Astrocyte (in vitro differentiated cells and primary cell): ENCODE results near the gene CTNNA3. TPM values are rescaled to one million over a fixed set of nuclear protein-coding genes. Genes with fewer than 3 reads are reported as not detected.

Experiments used
- DNase-seq: peaks from one replicate; pipeline ENCODE4 v3.0.0-alpha.2; 2010; ENCODE audit warnings: low read depth
- FAIRE-seq: peaks from 2 replicates; lab custom pipeline; 2011; peaks lifted over from hg19 to GRCh38; lab: Jason Lieb, UNC
- H2AFZ ChIP-seq: 2 replicates; pipeline ENCODE4 v1.6.0; 2012; ENCODE audit warnings: low read depth, low read length, inconsistent platforms
- H3K27ac ChIP-seq: 2 replicates; pipeline ENCODE4 v1.5.1; 2011; ENCODE audit warnings: low read depth, low read length, inconsistent platforms
- H3K27me3 ChIP-seq: 2 replicates; pipeline ENCODE4 v1.6.0; 2011; ENCODE audit warnings: low read length, inconsistent platforms; ENCODE audit not compliant: insufficient read depth
- H3K36me3 ChIP-seq: 2 replicates; pipeline ENCODE4 v1.5.1; 2011; ENCODE audit warnings: low read length, inconsistent platforms; ENCODE audit not compliant: insufficient read depth
- H3K4me1 ChIP-seq: 2 replicates; pipeline ENCODE4 v1.5.1; 2011; ENCODE audit warnings: low read length, inconsistent platforms; ENCODE audit not compliant: insufficient read depth
- H3K4me2 ChIP-seq: 2 replicates; pipeline ENCODE4 v1.6.0; 2012; ENCODE audit warnings: low read length, inconsistent platforms
- H3K4me3 ChIP-seq: 2 replicates; pipeline ENCODE4 v1.5.1; 2011; ENCODE audit warnings: low read depth, mild to moderate bottlenecking, low read length, inconsistent platforms; ENCODE audit not compliant: insufficient read depth
- H3K79me2 ChIP-seq: 2 replicates; pipeline ENCODE4 v1.6.0; 2012; ENCODE audit warnings: mild to moderate bottlenecking, low read length, inconsistent platforms; ENCODE audit not compliant: insufficient read depth
- H3K9ac ChIP-seq: 2 replicates; pipeline ENCODE4 v1.6.0; 2012; ENCODE audit warnings: mild to moderate bottlenecking, low read length, inconsistent platforms
- H3K9me3 ChIP-seq: 2 replicates; pipeline ENCODE4 v1.5.1; 2012; ENCODE audit warnings: low read depth, mild to moderate bottlenecking, low read length, inconsistent platforms; ENCODE audit not compliant: insufficient read depth
- H4K20me1 ChIP-seq: 2 replicates; pipeline ENCODE4 v1.6.0; 2012; ENCODE audit warnings: low read length, inconsistent platforms; ENCODE audit not compliant: insufficient read depth
- H3K27ac Mint-ChIP-seq: one replicate; pipeline ENCODE4 v1.8.0; 2021; ENCODE audit warnings: mild to moderate bottlenecking, mixed read lengths; ENCODE audit not compliant: unreplicated experiment
- H3K27me3 Mint-ChIP-seq: one replicate; pipeline ENCODE4 v1.8.0; 2021; ENCODE audit warnings: low read depth, mixed read lengths; ENCODE audit not compliant: unreplicated experiment
- H3K36me3 Mint-ChIP-seq: one replicate; pipeline ENCODE4 v1.8.0; 2021; ENCODE audit warnings: low read depth, mixed read lengths; ENCODE audit not compliant: unreplicated experiment
- H3K4me1 Mint-ChIP-seq: one replicate; pipeline ENCODE4 v1.8.0; 2021; ENCODE audit warnings: low read depth, mixed read lengths; ENCODE audit not compliant: unreplicated experiment
- H3K4me3 Mint-ChIP-seq: one replicate; pipeline ENCODE4 v1.8.0; 2021; ENCODE audit warnings: mild to moderate bottlenecking, moderate library complexity, mixed read lengths; ENCODE audit not compliant: unreplicated experiment
- H3K9me3 Mint-ChIP-seq: one replicate; pipeline ENCODE4 v1.8.0; 2021; ENCODE audit warnings: mild to moderate bottlenecking, mixed read lengths; ENCODE audit not compliant: unreplicated experiment
- CTCF ChIP-seq: IDR thresholded peaks from 2 replicates; pipeline ENCODE4 v1.5.1; 2011; ENCODE audit warnings: low read depth, mild to moderate bottlenecking, inconsistent platforms, low read length, moderate library complexity; ENCODE audit not compliant: insufficient read depth
- EZH2 ChIP-seq: IDR thresholded peaks from 2 replicates; pipeline ENCODE4 v1.6.1; 2012; ENCODE audit warnings: mild to moderate bottlenecking, low read length, inconsistent platforms; ENCODE audit not compliant: insufficient read depth
- total RNA-seq: library from RNA; stranded (reverse); gene quantifications from 2 replicates; pipeline ENCODE4 v1.2.1, GENCODE V29; 2021

CTNNA3 gene
- total RNA-seq, 1 donor from 2014 or later = 0.73 TPM

- DNase-seq (no peak), FAIRE-seq (no peak)
- no peak overlapping the region for H3K4me3 Mint-ChIP-seq
- no peak overlapping the region for H3K27ac Mint-ChIP-seq
- H3K36me3 Mint-ChIP-seq = no peaks in the 10 kb centered on the region
- no peak overlapping the region for H3K4me3 ChIP-seq
- no peaks in the 10 kb centered on the region for H3K4me1 ChIP-seq
- H3K9me3 Mint-ChIP-seq = no peaks in the 10 kb centered on the region
- no peaks in the 10 kb centered on the region for H3K27me3 ChIP-seq
- no peaks in the 10 kb centered on the region for H3K79me2 ChIP-seq
- H3K27me3 Mint-ChIP-seq = no peaks in the 10 kb centered on the region
- H3K4me1 Mint-ChIP-seq = peaks cover 2% of the 10 kb centered on the region
- H3K4me2 ChIP-seq = no peak overlapping the region
- H3K36me3 ChIP-seq = no peaks in the 10 kb centered on the region
- no peak overlapping the region for H3K9ac ChIP-seq
- no peaks in the 10 kb centered on the region for H4K20me1 ChIP-seq
- no peak overlapping the region for H3K27ac ChIP-seq
- TF ChIP-seq EZH2 (no peak), CTCF (no peak)
- H3K9me3 ChIP-seq = no peaks in the 10 kb centered on the region
- H2AFZ ChIP-seq = no peak overlapping the region
These were observed 1160.6 kb downstream of the CTNNA3 start for GRCh38 chr10:66535439-66535838.

GRCh38 chr10:66534866-66535265 is 1161.1 kb downstream of the CTNNA3 start:
- DNase-seq = no peak
- no peak overlapping the region for H3K9ac ChIP-seq
- no peak overlapping the region for H2AFZ ChIP-seq
- H4K20me1 ChIP-seq = no peaks in the 10 kb centered on the region
- Mint-ChIP-seq H3K27me3 (no peaks in the 10 kb centered on the region), H3K36me3 (no peaks in the 10 kb centered on the region), H3K4me3 (no peak overlapping the region), H3K4me1 (peaks cover 2% of the 10 kb centered on the region), H3K27ac (no peak overlapping the region), H3K9me3 (no peaks in the 10 kb centered on the region)
- no peak overlapping the region for H3K27ac ChIP-seq
- H3K27me3 ChIP-seq = no peaks in the 10 kb centered on the region
- H3K4me1 ChIP-seq = no peaks in the 10 kb centered on the region
- H3K9me3 ChIP-seq = no peaks in the 10 kb centered on the region
- H3K4me2 ChIP-seq = no peak overlapping the region
- no peak for TF ChIP-seq CTCF
- TF ChIP-seq EZH2 = no peak
- no peak overlapping the region for H3K4me3 ChIP-seq
- H3K79me2 ChIP-seq = no peaks in the 10 kb centered on the region
- H3K36me3 ChIP-seq = no peaks in the 10 kb centered on the region
- no peak for FAIRE-seq

GRCh38 chr10:66521506-66521905 is 1174.5 kb downstream of the CTNNA3 start:
- H4K20me1 ChIP-seq = no peaks in the 10 kb centered on the region
- no peaks in the 10 kb centered on the region for H3K27me3 Mint-ChIP-seq
- TF ChIP-seq CTCF = no peak
- no peak for TF ChIP-seq EZH2
- H3K36me3 Mint-ChIP-seq = no peaks in the 10 kb centered on the region
- H3K4me1 ChIP-seq = no peaks in the 10 kb centered on the region
- no peak overlapping the region for H3K27ac Mint-ChIP-seq
- FAIRE-seq = no peak
- H2AFZ ChIP-seq = no peak overlapping the region
- no peaks in the 10 kb centered on the region for H3K79me2 ChIP-seq
- no peaks in the 10 kb centered on the region for H3K9me3 ChIP-seq
- H3K4me3 Mint-ChIP-seq = no peak overlapping the region
- H3K9me3 Mint-ChIP-seq = no peaks in the 10 kb centered on the region
- no peak overlapping the region for H3K4me2 ChIP-seq
- H3K4me3 ChIP-seq = no peak overlapping the region
- no peak for DNase-seq
- H3K27me3 ChIP-seq = no peaks in the 10 kb centered on the region
- no peak overlapping the region for H3K27ac ChIP-seq
- no peaks in the 10 kb centered on the region for H3K36me3 ChIP-seq
- H3K9ac ChIP-seq = no peak overlapping the region
- no peaks in the 10 kb centered on the region for H3K4me1 Mint-ChIP-seq
